H9 (cell line): ENCODE measurements around the gene BBOX1. TPM values are rescaled to one million over a fixed set of nuclear protein-coding genes. Genes with fewer than 3 reads are reported as not detected.

Source experiments
- DNase-seq: peaks from one replicate; pipeline ENCODE4 v3.0.0-alpha.2; 2017
- H2AFZ ChIP-seq: one replicate; pipeline ENCODE4 v1.6.1; 2013; ENCODE audit warnings: mild to moderate bottlenecking, low read length, control low read depth, moderate library complexity
- H2AK5ac ChIP-seq: 2 replicates; pipeline ENCODE4 v1.6.1; 2013; ENCODE audit warnings: low read length, control low read depth, mixed read lengths; ENCODE audit not compliant: insufficient read length
- H2BK120ac ChIP-seq: one replicate; pipeline ENCODE4 v1.6.1; 2013; ENCODE audit warnings: low read depth, mild to moderate bottlenecking, low read length, control low read depth, inconsistent platforms; ENCODE audit not compliant: poor library complexity, severe bottlenecking
- H2BK12ac ChIP-seq: 2 replicates; pipeline ENCODE4 v1.6.1; 2013; ENCODE audit warnings: low read length, control low read depth, mixed read lengths, low read depth; ENCODE audit not compliant: insufficient read length
- H2BK15ac ChIP-seq: 2 replicates; pipeline ENCODE4 v1.6.1; 2013; ENCODE audit warnings: low read depth, low read length, control low read depth
- H2BK20ac ChIP-seq: one replicate; pipeline ENCODE4 v1.6.1; 2013; ENCODE audit warnings: low read depth, mild to moderate bottlenecking, low read length, control low read depth, inconsistent platforms; ENCODE audit not compliant: poor library complexity, severe bottlenecking
- H2BK5ac ChIP-seq: 2 replicates; pipeline ENCODE4 v1.6.1; 2013; ENCODE audit warnings: low read length, control low read depth, mixed read lengths; ENCODE audit not compliant: insufficient read length
- H3K14ac ChIP-seq: 2 replicates; pipeline ENCODE4 v1.6.1; 2013; ENCODE audit warnings: low read length, control low read depth; ENCODE audit not compliant: insufficient read depth
- H3K18ac ChIP-seq: 2 replicates; pipeline ENCODE4 v1.6.1; 2013; ENCODE audit warnings: low read depth, mild to moderate bottlenecking, mixed read lengths, low read length, control low read depth; ENCODE audit not compliant: insufficient read length
- H3K23ac ChIP-seq: 2 replicates; pipeline ENCODE4 v1.6.1; 2013; ENCODE audit warnings: low read length, control low read depth, mixed read lengths, low read depth; ENCODE audit not compliant: insufficient read length
- H3K23me2 ChIP-seq: 2 replicates; pipeline ENCODE4 v1.6.1; 2013; ENCODE audit warnings: low read depth, mild to moderate bottlenecking, mixed read lengths, low read length, control low read depth; ENCODE audit not compliant: insufficient read length, poor library complexity, severe bottlenecking
- H3K27ac ChIP-seq: 2 replicates; pipeline ENCODE4 v1.5.1; 2013; ENCODE audit warnings: low read length, control low read depth, mixed read lengths, low read depth; ENCODE audit not compliant: insufficient read length
- H3K27me3 ChIP-seq: 2 replicates; pipeline ENCODE4 v1.6.1; 2013; ENCODE audit warnings: low read length, control low read depth, inconsistent platforms; ENCODE audit not compliant: insufficient read depth
- H3K4ac ChIP-seq: 2 replicates; pipeline ENCODE4 v1.6.1; 2013; ENCODE audit warnings: low read depth, mild to moderate bottlenecking, control low read depth, inconsistent platforms, low read length, moderate library complexity
- H3K4me1 ChIP-seq: 2 replicates; pipeline ENCODE4 v1.6.1; 2013; ENCODE audit warnings: low read length, control low read depth, inconsistent platforms; ENCODE audit not compliant: insufficient read depth
- H3K4me2 ChIP-seq: 2 replicates; pipeline ENCODE4 v1.6.1; 2013; ENCODE audit warnings: low read length, control low read depth, mixed read lengths; ENCODE audit not compliant: insufficient read length, insufficient read depth
- H3K56ac ChIP-seq: 2 replicates; pipeline ENCODE4 v1.6.1; 2013; ENCODE audit warnings: low read depth, mild to moderate bottlenecking, mixed read lengths, low read length, control low read depth; ENCODE audit not compliant: insufficient read length
- H3K79me1 ChIP-seq: 2 replicates; pipeline ENCODE4 v1.6.1; 2013; ENCODE audit warnings: low read depth, mild to moderate bottlenecking, moderate library complexity, low read length, control low read depth, inconsistent platforms; ENCODE audit not compliant: insufficient read depth, poor library complexity, severe bottlenecking
- H3K79me2 ChIP-seq: 2 replicates; pipeline ENCODE4 v1.6.1; 2013; ENCODE audit warnings: low read length, control low read depth, inconsistent platforms; ENCODE audit not compliant: insufficient read depth
- H3K9ac ChIP-seq: 2 replicates; pipeline ENCODE4 v1.6.1; 2013; ENCODE audit warnings: low read length, control low read depth, mixed read lengths; ENCODE audit not compliant: insufficient read length; ENCODE audit errors: extremely low read depth
- H3K9me3 ChIP-seq: one replicate; pipeline ENCODE4 v1.6.1; 2013; ENCODE audit warnings: low read depth, low read length, inconsistent platforms; ENCODE audit not compliant: control insufficient read depth
- H3T11ph ChIP-seq: one replicate; pipeline ENCODE4 v1.6.1; 2013; ENCODE audit warnings: mild to moderate bottlenecking, low read length, control low read depth, inconsistent platforms
- H4K20me1 ChIP-seq: one replicate; pipeline ENCODE4 v1.6.1; 2013; ENCODE audit not compliant: control insufficient read depth, insufficient read length, insufficient read depth
- H4K5ac ChIP-seq: 2 replicates; pipeline ENCODE4 v1.6.1; 2013; ENCODE audit warnings: low read depth, mild to moderate bottlenecking, mixed read lengths, low read length, control low read depth; ENCODE audit not compliant: insufficient read length
- H4K8ac ChIP-seq: replicated peaks from 2 replicates; pipeline ENCODE4 v1.6.1; 2013; ENCODE audit warnings: low read length, control low read depth, mixed read lengths, low read depth; ENCODE audit not compliant: insufficient read length
- H4K91ac ChIP-seq: 2 replicates; pipeline ENCODE4 v1.6.1; 2013; ENCODE audit warnings: low read depth, mild to moderate bottlenecking, moderate library complexity, mixed read lengths, low read length, control low read depth; ENCODE audit not compliant: insufficient read length
- H3K27ac Mint-ChIP-seq, 3 experiments: 2 replicates in 2 of 3; 3 replicates in 1 of 3; pipeline ENCODE4 v1.8.0; 2020 to 2021; ENCODE audit warnings: mixed read lengths in 3 of 3, mild to moderate bottlenecking in 1 of 3, moderate library complexity in 1 of 3
- H3K27me3 Mint-ChIP-seq: 2 replicates; pipeline ENCODE4 v1.8.0; 2021; ENCODE audit warnings: low read depth, mild to moderate bottlenecking, moderate library complexity, mixed read lengths
- H3K36me3 Mint-ChIP-seq, 3 experiments: 2 replicates in 2 of 3; 3 replicates in 1 of 3; pipeline ENCODE4 v1.8.0; 2020 to 2021; ENCODE audit warnings: low read depth in 3 of 3, mixed read lengths in 3 of 3; ENCODE audit not compliant: insufficient read depth in 1 of 3
- H3K4me1 Mint-ChIP-seq, 2 experiments: 2 replicates each; pipeline ENCODE4 v1.8.0; 2020; ENCODE audit warnings: mixed read lengths in 2 of 2
- H3K4me3 Mint-ChIP-seq, 2 experiments: 2 replicates in 1 of 2; 3 replicates in 1 of 2; pipeline ENCODE4 v1.8.0; 2020 to 2021; ENCODE audit warnings: mild to moderate bottlenecking in 2 of 2, mixed read lengths in 2 of 2, moderate library complexity in 1 of 2
- H3K9me3 Mint-ChIP-seq, 2 experiments: 2 replicates in 1 of 2; 3 replicates in 1 of 2; pipeline ENCODE4 v1.8.0; 2020; ENCODE audit warnings: mild to moderate bottlenecking in 2 of 2, mixed read lengths in 2 of 2, moderate library complexity in 1 of 2
- CTCF ChIP-seq: fragments of 200-600 bp; sonication (generic); conservative IDR thresholded peaks from 3 replicates; pipeline ENCODE4 v1.8.0; 2021; ENCODE audit warnings: antibody characterized with exemption, mild to moderate bottlenecking
- WGBS: extraction: QIAGEN DNeasy Blood & Tissue Kit; methylation state at CpG from one replicate; pipeline ENCODE4 v1.1.7; 2013; ENCODE audit warnings: missing lambda C conversion rate, low lambda C conversion rate, mixed read lengths; ENCODE audit not compliant: insufficient read length; ENCODE audit errors: extremely low coverage; 5-methylcytosine and 5-hydroxymethylcytosine counted together
- total RNA-seq: library from RNA; stranded (reverse); gene quantifications from 2 replicates; pipeline ENCODE4 v1.2.1, GENCODE V29; 2021

BBOX1 gene
- total RNA-seq, 1 experiment from 2014 or later, result not detected

DNA sequence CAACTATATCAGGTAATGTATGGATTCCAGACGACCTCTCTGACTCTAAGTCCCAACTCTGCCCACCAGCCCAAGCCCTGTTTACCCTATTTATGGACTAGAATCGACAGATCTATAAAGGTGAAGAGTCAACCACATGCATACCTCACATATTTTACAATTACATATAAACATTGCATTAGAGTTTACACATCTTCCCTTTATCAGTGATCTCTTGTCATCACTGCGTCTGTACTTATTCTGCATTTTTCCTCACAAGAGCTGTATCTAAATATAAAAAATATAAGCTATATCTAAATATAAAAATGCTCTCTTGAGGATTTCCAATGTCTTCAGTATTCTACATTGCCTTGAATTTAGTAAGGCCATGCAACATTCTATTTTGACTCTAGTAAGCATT lies 38.2 kb upstream of the BBOX1 start:
- no peak overlapping the region for H3K18ac ChIP-seq
- H2BK20ac ChIP-seq, result no peak overlapping the region
- H3K23ac ChIP-seq, result no peak overlapping the region
- no peaks in the 10 kb centered on the region for H3K79me1 ChIP-seq
- DNase-seq, result no peak
- Mint-ChIP-seq H3K9me3 (no peaks in the 10 kb centered on the region; a peak in 1 of 5 replicates), H3K4me3 (no peak overlapping the region), H3K4me1 (peaks cover 1 to 2% of the 10 kb centered on the region in 2 experiments; a peak in 3 of 4 replicates), H3K36me3 (no peaks in the 10 kb centered on the region), H3K27me3 (no peaks in the 10 kb centered on the region), H3K27ac (no peak overlapping the region)
- no peaks in the 10 kb centered on the region for H3K9me3 ChIP-seq
- H3T11ph ChIP-seq, result no peak overlapping the region
- H3K27ac ChIP-seq, result no peak overlapping the region
- H3K4me2 ChIP-seq, result no peak overlapping the region
- H4K20me1 ChIP-seq, result no peaks in the 10 kb centered on the region
- no peaks in the 10 kb centered on the region for H3K27me3 ChIP-seq
- H2AK5ac ChIP-seq, result no peak overlapping the region
- no peak overlapping the region for H4K91ac ChIP-seq
- no peak overlapping the region for H3K14ac ChIP-seq
- H3K4me1 ChIP-seq, result no peaks in the 10 kb centered on the region
- no peak overlapping the region for H2AFZ ChIP-seq
- no peak overlapping the region for H3K9ac ChIP-seq
- H2BK120ac ChIP-seq, result no peak overlapping the region
- TF ChIP-seq CTCF, result no peak
- H4K8ac ChIP-seq, result no peak overlapping the region
- H3K56ac ChIP-seq, result no peak overlapping the region
- H4K5ac ChIP-seq, result no peak overlapping the region
- no peak overlapping the region for H2BK15ac ChIP-seq
- no peaks in the 10 kb centered on the region for H3K23me2 ChIP-seq
- H2BK5ac ChIP-seq, result no peak overlapping the region
- H3K79me2 ChIP-seq, result no peaks in the 10 kb centered on the region
- WGBS, result no CpG with 5 or more reads among the region's 3 CpGs
- H2BK12ac ChIP-seq, result no peak overlapping the region
- no peak overlapping the region for H3K4ac ChIP-seq
